Measurements from ENCODE around the gene SNX15. TPM values are rescaled to one million over a fixed set of nuclear protein-coding genes. Genes with fewer than 3 reads are reported as not detected.
"Not testable (repeated sequence)": the region's sequence is repeated elsewhere in the genome, so short reads cannot be mapped to it uniquely, and the experiment has no call there.

The SNX15 gene, protein sequence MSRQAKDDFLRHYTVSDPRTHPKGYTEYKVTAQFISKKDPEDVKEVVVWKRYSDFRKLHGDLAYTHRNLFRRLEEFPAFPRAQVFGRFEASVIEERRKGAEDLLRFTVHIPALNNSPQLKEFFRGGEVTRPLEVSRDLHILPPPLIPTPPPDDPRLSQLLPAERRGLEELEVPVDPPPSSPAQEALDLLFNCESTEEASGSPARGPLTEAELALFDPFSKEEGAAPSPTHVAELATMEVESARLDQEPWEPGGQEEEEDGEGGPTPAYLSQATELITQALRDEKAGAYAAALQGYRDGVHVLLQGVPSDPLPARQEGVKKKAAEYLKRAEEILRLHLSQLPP
- 17.6 TPM for total RNA-seq

DNA sequence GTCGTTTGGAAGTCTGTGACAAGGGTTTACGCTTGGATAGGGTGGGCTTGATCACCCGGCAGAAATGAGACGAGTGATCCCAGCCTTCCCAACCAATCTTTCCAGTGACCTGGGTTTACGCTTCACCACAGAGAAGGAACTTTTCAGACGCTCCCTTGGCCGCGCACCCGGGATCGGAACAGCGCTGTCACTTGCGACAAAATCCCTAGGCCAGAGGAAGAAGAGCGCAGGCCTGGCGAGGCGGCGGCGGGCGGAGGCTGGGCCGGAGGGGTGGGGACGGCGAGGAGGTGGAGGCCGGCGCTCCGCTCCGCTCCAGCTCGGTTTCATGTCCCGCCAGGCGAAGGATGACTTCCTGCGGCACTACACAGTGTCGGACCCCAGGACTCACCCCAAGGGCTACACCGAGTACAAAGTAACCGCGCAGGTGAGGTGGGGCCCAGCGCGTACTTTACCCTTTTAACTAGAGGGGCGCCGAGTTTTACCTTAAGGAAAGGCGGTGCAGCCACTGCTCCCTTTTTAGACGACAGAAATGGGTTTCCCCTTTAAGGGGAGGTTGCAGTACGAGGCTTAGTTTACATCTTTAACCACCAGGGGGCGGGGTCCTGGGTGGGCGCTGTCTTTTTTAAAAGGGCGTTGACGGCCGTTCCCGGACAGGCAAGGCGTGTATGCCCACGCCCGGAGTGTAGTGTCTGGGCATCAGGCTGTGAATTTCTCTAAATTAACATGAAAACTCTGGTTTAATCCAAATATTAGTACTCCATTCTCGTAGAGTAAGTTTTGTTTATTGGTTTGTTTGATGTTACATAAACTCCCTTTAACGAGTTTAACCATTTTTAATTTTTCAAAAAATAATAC lies at the start of gene SNX15:
TSS of gene SNX15 (plus strand) at position 227 of the 855 bp plus-strand sequence. CDS start at position 326, 99 bp downstream.
- DNase-seq (ENCODE audit: low spot score): peak; percentile 96

DNA sequence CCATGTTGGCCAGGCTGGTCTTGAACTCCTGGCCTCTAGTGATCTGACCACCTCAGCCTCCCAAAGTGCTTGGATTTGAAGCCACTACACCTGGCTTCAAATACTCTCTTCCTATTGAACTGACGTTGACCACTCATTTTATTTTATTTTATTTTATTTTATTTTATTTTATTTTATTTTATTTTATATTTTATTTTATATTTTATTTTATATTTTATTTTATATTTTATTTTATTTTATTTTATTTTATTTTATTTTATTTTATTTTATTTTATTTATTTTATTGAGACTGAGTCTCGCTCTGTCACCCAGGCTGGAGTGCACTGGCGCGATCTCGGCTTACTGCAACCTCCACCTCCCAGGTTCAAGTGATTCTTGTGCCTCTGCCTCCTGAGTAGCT lies 43.9 kb upstream of the SNX15 start:
- not testable (repeated sequence) for DNase-seq (ENCODE audit: low spot score)

DNA sequence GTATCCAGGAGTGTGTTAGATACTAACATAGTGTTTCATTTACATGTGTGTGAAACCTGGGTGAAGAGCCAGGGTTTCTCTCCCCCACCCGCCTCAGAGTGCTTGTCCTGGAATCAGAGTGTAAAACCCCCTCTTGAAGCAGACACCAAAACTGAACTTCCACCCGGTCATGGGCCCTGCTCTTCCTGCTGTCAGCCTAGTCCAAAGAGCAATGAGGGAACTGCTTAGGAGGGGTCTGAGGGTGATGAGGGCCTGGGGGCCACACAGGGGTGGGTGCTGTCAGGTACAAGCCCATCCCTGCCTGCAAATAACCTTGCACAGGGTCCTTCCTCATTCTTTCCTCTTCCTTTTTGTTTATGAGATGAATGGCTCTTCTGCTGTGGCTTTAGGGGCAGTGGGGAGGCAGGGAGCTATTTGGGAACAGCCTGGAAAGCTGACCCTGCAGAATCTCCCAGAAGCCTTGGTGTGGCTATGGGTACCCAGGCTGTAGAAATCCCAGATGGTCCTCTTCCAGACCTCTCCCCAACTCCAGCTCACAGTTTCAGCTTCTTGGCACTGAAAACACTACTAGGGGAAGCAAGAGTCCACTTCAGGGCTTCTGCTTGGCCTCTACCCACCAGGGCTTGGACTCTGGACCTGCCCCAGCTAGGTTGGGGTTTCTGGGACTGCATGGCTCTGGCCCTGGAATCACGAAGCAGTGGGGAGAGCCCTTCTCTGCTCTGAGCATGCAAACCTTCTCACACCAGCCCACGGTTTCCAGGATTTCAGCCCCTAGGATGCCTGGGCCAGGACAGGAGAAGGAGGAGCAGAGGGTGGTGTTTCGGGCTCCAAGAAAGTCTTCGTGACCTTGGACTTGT lies 39.0 kb upstream of the SNX15 start:
- no peak for DNase-seq (ENCODE audit: low spot score)

DNA sequence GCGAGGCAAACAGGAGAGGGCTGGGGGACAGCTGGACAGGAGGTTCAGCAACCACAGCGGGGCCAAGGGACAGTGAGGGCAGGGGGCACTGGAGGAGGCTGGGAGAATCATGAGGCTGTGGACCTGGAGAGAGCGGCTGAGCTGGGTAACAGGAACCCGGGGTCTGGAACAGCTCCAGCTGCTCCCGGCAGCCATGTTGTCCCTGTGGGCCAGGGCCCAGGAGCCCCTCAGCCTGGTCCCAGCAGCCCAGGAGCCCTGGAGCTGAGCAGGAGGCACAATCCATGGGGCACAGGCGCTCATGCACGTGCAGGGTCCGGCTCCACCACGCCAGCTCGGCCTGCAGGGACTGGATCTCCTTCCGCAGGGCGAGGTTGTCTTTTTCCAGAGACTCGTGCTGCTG lies 37.8 kb upstream of the SNX15 start:
- DNase-seq (ENCODE audit: low spot score): no peak

DNA sequence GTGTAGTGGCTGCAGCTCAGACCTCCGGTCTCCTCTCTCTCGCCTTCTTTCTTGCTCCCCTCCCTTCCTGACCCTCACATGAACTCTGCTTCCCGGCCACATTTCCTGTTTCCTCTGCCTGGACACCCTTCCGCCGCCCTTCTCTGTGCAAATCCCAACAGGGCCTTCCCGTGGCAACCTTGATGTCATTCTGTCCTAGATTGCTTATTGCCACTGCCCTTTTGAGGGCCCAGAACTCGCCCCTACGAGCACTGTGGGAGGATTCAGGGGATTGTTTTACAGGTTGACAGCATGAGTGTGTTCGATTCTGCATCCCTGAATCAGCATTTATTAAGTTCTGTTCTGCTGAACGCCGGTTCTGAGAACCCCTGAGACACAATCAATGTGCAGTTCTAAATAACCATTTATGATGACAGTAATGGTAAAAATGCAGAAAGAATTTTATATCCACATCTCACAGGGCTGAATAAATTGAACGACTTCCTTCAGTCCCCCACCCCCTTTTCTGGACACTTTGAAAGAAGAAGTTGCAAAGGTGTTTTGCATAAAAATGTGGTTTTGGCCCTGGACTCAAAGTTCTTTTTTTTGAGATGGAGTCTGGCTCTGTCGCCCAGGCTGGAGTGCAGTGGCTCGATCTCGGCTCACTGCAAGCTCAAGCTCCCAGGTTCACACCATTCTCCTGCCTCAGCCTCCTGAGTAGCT lies 36.9 kb upstream of the SNX15 start:
- no peak for DNase-seq (ENCODE audit: low spot score)

DNA sequence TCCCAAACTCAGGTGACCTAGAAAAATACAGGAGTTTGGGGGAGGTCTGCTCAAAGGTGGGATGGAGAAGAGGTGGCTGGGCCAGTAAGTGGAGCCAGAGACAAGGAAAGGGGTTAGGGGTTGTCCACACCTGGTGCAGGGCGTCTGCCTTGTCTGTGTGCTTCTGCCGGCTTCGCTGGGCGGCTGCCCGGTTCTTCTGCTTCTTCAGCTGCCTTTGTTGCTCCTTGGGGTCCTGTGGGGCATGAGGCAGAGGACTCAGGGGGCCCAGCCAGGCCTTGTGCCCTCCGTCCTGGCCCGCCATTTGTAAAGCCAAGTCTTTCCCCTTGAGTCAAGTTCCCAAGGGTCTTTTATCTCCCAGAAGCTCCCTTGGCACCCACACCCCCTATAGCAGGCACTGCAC lies 32.9 kb upstream of the SNX15 start:
- DNase-seq (ENCODE audit: low spot score): no peak

DNA sequence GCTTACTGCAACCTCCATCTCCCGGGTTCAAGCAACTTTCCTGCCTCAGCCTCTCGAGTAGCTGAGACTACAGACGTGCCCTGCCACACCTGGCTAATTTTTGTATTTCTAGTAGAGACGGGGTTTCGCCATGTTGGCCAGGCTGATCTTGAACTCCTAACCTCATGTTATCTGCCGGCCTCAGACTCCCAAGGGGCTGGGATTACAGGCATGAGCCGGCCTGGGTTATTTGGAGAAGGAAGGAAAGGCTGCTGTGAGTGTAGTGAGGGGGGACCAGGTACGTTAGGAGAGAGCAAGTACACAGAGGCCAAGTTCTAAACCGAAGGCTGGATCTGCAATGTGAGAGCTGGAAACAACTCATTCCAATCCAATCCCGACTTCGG lies 30.9 kb upstream of the SNX15 start:
- no peak for DNase-seq (ENCODE audit: low spot score)

DNA sequence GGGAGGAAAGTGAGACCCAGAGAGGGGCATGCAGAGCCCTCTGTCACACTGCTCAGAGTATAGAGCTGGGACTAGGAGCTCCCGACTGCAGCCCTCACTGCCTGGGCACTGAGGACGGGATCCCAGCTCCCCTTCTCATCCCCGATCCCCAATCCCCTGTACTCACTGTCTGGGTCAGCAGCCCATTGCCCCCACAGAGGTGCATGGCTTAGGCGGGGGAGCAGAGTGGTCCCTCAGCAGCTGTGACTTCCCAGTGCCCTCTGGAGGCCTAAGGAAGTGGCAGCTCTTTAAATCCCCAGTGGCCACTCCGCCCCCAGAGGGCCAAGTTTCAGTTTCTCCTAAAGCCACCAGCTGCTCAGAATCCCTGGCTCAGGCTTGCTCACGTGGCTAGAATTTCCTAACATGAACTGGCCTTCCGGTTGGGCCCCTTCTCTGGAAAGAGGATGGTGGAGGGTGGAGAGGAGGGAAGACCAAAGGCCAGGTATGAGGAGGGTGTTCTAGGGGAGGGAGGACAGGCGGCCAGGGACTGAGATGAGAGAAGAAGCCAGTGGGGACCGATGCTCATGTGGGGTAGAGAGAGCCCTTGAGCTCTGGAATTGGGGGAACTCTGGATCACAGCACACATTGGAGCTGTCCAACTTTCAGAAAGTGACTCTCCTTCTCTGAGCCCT lies 30.4 kb upstream of the SNX15 start, which contains the start of gene BATF2:
TSS of gene BATF2 (minus strand) at position 262 of the 671 bp plus-strand sequence. CDS start at position 205, 57 bp downstream.
- DNase-seq (ENCODE audit: low spot score): peak; percentile 85

DNA sequence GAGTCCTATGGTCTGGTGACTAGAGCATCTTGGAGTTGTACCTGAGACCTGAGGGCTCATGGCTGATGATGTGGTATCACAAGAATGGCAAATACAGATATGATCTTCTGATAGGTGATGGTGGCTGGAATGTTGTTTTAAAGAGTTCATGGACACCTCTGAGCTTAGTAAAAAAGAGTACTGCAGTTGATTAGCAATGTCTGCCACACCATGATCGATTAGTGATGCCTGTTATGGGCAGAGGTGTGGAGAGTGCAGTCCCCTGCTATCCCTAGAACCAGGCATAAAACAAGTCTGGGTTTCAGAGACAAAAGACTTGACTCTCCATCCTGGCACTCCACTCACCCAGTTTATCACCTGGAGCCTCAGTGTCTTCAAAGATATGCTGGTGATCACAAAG lies 29.1 kb upstream of the SNX15 start:
- DNase-seq (ENCODE audit: low spot score): no peak

DNA sequence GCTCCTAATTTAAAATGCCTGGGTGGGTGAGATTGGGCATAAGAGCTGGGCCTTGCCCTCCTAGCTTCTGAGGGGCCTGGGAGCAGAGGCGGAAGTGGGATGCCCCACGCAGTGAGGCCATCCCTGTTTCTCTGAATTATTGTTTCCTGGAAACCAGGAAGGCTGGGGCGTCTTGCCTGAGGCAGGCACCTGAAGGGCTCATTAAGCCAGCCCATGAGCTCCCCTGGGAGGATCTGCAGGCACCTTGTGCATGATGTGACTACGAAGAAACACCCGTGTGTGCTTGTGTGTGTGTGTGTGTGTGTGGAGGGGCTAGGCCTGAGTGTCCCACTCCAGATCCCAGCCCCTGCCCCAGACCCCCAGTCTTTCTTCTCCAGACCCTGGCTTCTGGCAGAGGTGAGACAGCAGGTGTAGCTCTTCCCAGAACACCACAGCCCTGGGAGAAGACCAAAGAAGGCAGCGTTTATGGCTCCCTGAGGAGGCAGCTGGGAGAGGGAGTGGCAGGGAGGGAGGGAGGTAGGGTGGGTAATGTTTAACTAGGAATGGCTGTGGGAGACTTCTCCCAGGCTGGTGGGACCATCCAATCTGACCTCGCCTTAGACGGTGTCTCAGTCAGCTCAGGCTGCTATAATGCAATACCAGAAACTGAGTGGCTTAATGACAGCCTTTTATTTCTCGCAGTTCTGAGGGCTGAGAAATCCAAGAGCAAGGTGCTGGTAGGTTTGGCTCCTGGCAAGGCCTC lies 28.4 kb upstream of the SNX15 start:
- DNase-seq (ENCODE audit: low spot score): no peak

DNA sequence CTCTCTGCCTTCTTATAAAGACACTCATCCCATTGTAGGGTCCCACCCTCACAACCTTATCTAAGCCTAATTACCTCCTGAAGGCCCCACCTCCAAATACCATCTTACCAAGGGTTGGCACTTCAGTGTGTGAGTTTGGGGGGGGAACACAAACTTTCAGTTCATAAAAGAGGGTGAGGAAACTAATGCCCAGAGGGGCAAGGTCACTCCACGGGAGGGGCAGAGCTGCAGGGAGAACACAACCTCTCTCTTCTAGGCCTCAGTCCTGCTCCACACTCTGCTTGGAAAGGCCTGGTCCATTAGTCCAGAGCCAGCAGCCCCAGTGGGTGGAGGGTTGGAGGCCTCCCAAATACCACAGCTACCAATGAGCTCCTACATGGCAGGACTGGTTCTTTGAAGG lies 27.8 kb upstream of the SNX15 start:
- DNase-seq (ENCODE audit: low spot score): no peak

DNA sequence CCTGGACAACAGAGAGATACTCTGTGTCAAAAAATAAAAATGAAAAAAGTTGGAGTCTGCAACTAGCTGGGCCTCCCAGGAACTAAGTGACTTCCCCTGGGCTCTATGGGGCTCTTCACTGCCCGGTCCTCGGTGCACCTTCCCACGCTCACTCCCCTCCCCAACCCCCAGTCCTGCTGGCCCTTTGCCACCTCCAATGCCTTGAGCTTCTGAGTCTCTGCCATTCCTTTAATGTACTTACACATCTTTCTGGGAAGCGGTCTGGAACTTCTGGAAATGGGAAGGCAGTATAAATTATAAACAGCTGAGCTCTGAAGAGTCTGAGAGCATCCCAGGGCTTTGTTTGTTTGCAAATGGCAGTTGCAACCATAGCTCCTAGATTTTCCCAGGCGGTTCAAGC lies 24.5 kb upstream of the SNX15 start:
- no peak for DNase-seq (ENCODE audit: low spot score)

DNA sequence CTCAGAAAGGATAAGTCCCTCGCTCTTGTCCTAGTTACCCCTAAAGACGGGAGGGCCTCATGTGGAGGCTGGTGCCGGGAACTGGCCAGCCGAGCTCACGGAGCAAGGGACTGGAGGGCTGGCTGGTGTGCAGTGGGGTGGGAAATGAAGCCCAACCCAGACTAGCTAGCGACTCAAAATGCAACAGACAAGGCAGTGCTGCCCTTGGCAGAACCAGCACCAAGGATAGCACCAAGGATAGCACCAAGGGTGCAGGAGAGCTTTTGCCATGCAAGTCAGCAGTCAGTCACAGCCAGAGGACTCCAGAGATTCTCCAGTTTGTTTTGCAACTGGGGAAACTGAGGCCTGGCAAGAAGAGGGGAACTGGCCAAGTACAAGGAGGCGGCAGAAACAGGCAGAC lies 24.0 kb upstream of the SNX15 start:
- no peak for DNase-seq (ENCODE audit: low spot score)

DNA sequence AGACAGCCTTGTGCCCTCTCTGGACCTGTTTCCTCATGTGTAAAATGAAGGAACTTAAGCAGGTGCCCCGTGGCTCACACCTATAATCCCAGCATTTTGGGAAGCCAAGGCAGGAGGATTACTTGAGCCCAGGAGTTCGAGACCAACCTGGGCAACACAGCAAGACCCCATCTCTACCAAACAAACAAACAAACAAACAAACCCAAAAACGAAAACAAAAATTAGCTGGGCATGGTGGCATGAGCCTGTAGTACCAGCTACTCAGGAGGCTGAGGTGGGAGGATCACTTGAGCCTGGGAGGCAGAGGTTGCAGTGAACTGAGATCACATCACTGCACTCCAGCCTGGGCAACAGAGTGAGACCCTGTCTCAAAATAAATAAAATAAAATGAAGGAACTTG lies 23.3 kb upstream of the SNX15 start:
- DNase-seq (ENCODE audit: low spot score): not testable (repeated sequence)

DNA sequence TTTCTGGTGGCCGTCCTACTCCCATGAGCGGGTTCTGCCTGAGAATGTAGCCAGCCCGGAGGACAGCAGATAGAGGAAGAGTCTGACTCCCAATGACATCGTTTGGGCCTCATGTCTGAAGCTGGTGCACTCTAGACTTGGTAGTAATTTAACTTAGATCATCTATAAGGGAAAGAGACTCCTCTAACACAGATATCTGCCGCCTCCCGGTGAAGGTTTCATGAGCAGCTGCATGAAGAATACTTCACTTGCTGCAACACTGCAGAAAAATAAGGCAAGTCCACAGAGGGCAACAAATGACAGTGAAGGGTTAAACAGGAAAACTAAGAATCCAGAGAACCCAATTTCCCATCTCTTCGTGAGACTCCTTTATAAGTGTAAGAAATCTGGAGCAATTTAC lies 19.2 kb upstream of the SNX15 start:
- DNase-seq (ENCODE audit: low spot score): no peak

DNA sequence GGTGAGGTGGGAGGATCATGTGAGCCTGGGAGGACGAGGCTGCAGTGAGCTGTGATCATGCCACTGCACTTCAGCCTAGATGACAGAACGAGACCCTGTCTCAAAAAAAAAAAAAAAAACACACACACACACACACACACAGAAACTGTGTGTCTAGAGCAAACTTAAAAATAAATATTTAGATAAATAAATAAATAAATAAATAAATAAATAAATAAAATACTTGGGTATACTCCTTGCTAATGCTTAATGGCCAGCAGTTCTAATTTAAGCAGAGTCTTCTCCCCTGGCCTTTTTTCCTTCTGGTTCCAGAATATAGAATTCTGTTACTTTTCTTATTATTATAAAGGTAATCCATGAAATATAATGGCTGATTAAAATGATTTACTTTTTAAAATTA lies 18.4 kb upstream of the SNX15 start:
- no peak for DNase-seq (ENCODE audit: low spot score)

DNA sequence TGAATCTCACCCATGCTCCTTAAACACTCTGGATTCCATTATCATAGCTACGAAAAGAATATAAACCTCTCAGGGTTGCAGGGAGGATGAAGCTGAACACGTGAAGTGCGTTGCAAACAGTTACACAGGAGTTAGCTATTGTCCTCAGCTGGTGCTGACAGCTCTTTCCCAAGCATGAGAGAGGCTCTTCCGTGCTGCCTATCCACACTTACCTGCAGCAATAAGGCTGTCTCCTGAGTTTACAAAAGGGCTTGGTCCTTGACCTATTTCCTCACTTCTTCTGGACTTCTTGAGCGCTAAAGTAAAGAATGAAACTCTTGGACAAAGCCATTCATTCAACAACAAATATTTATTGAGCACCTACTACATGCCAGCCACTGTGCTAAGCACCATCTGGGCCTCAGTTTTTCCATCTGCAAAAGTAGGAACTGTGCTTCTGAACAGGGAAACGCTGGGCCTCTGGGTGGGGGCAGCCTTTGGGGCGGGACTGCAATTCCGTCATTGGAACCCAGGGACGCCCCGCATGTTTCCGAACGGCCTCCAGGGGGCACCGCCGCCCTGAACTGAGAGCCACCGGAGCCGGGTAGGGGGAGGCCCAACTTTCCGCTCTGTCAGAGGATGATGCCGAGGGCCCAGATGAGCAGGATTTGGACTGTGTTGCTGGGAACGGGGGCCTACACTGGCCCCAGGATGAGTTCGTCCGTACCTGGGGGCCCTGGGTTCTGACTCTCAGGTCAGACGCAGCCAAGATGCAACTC lies 13.9 kb upstream of the SNX15 start:
- peak; percentile 94 for DNase-seq (ENCODE audit: low spot score)

DNA sequence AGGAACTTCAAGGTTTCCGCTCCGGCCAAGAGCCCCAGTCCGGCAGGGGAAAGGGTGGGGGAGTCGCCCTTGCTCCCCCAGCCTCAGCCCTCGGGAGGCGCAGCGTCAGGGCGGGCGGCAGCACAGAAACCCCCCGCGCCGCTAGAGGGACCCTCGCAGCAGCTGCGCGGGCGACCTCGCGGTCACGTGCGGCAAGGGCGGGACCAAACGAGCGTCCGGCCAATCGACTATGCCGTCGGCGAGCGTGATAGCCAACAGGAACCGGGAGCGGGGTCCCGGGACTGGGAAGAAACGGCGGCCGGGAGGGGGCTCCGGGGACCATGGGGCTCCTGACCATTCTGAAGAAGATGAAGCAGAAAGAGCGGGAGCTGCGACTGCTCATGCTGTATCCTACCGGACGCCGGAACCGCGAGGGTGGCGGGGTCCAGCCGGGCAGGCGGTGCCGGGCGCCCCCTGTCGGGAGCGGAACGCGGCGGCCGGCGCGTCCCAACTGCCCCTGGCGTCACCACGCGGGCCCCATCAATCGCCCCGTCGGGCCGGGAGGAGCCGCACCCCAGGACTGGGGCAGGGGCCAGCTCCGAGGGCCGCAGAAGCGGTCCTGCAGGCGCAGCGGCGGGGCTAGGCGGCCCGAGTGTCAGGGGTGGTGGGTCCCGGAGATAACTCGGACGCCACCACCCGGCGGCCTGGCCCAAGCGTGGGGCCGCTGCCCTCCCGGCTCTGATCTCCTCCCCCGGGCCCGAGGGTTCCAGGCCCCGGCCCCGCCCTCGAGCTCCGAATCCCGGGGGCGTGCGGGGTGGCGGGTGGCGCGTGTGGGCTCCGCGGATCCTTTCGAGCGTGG lies 13.1 kb upstream of the SNX15 start, which contains the start of gene ARL2:
TSS of gene ARL2 (plus strand) at position 273 of the 838 bp plus-strand sequence. CDS start at position 321, 48 bp downstream.
- DNase-seq (ENCODE audit: low spot score): peak; percentile 94

Measured in ureter (tissue), 1 donor.